ENCODE results near the gene PIEZO1. TPM values are rescaled to one million over a fixed set of nuclear protein-coding genes. Genes with fewer than 3 reads are reported as not detected.
"Not testable (repeated sequence)": the region's sequence is repeated elsewhere in the genome, so short reads cannot be mapped to it uniquely, and the experiment has no call there.

The PIEZO1 gene
- total RNA-seq, 1 experiment from 2014 or later: 391 TPM

DNA sequence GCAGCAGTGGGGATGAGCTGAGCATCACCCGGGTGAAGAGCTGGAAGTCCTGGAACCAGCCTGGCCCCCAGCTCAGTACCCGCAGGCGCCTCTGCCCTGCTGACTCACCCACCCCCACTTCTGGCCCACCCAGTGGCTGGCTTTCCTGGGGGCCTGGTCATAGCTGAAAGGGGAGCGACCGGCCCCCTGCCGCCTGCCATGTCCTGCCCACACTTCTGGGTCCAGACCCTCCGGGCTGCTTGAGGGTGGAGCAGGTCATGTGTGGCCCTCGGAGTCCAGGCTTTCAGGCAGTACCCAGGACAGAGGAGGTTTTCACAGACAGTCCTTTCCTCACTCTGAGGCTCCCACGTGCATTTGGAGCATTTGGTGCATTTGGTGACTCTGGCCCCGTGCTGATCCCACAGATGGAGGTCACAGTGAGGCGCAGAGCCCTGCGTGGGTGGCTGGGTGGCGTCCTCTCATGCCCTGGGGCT is 7.1 kb upstream of the PIEZO1 start:
- Histone ChIP-seq H3K9me3 (ENCODE audit: insufficient read depth, low read depth) (no peaks in the 10 kb centered on the region), H3K4me3 (no peak overlapping the region), H3F3A (ENCODE audit: insufficient read depth, low read depth) (peaks cover 4% of the 10 kb centered on the region; the same call in 1 of the 2 replicates), H3K79me2 (ENCODE audit: low read depth) (no peaks in the 10 kb centered on the region), H3K36me3 (ENCODE audit: low read depth) (no peaks in the 10 kb centered on the region), H2AFZ (no peak overlapping the region), H3K4me1 (replicated peaks; ENCODE audit: insufficient read depth) (no peaks in the 10 kb centered on the region), H3K9me2 (ENCODE audit: insufficient read depth) (no peaks in the 10 kb centered on the region), H3K27ac (no peak overlapping the region), H3K4me2 (no peak overlapping the region), H4K20me1 (ENCODE audit: insufficient read depth) (no peaks in the 10 kb centered on the region), H3K27me3 (ENCODE audit: insufficient read depth, low read depth) (no peaks in the 10 kb centered on the region)
- POLR2A ChIA-PET (ENCODE audit: unreplicated experiment): no interaction called here
- CTCF ChIA-PET: no interaction called here
- no peak for DNase-seq
- intact Hi-C loops (cut with micrococcal nuclease; ENCODE audit: unreplicated experiment): no loop called here
- BruUV-seq (replicated peaks): no TSS peak
- TF ChIP-seq CTCF (conservative IDR thresholded peaks at IDR 0.05) (no peak), EZH2 (IDR thresholded peaks at IDR 0.05; ENCODE audit: low read depth) (no peak)

DNA sequence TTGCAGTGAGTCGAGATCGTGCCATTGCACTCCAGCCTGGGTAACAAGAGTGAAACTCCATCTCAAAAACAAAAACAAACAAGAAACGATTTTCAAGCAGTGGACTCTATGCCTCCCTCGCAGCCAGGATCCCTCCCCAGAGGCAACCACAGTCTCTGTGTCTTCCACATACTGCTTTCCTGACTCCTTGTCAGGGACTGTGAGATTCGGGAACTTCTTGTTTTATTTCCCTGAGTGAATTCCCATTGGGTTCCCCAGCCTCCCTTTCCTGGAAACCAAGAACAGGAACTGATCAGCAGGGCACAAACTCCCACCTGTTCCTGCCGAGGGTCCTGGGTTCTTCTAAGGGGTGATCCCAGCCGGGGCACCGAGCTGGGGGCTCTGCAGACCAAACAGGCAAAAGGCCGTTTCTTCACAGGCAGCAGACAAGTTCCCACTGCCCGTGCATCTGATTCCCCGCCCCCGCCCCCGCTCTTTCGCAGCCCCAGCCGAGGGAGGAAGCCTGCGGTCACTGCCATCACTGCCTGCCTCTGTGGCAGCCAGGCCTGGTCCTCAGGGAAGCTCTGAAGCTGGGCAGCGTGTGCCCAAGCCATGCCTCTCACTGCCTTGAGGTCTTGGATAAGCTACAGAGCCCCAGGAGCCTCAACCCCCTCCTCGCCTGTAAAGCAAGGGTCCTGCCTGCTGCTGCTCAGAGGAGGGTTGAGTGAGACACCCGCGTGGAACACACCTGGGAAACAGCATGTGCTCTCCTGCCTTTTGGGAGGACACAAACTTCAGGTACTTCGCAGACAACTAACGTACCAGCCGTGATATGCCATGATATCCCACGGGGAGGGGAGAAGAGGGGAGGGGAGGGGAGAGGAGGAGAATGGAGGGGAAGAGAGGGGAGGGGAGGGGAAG is 5.5 kb upstream of the PIEZO1 start:
- ChIA-PET CTCF (no interaction called here), POLR2A (ENCODE audit: unreplicated experiment) (no interaction called here)
- Histone ChIP-seq H3K27me3 (ENCODE audit: insufficient read depth, low read depth) (no peaks in the 10 kb centered on the region), H3K27ac (no peak overlapping the region), H3F3A (ENCODE audit: insufficient read depth, low read depth) (peaks cover 6% of the 10 kb centered on the region; the same call in 1 of the 2 replicates), H4K20me1 (ENCODE audit: insufficient read depth) (no peaks in the 10 kb centered on the region), H3K9me3 (ENCODE audit: insufficient read depth, low read depth) (no peaks in the 10 kb centered on the region), H3K4me2 (no peak overlapping the region), H3K4me3 (no peak overlapping the region), H2AFZ (no peak overlapping the region), H3K79me2 (ENCODE audit: low read depth) (no peaks in the 10 kb centered on the region), H3K4me1 (replicated peaks; ENCODE audit: insufficient read depth) (no peaks in the 10 kb centered on the region), H3K9me2 (ENCODE audit: insufficient read depth) (no peaks in the 10 kb centered on the region), H3K36me3 (ENCODE audit: low read depth) (no peaks in the 10 kb centered on the region)
- DNase-seq: no peak
- TF ChIP-seq EZH2 (IDR thresholded peaks at IDR 0.05; ENCODE audit: low read depth) (no peak), CTCF (conservative IDR thresholded peaks at IDR 0.05) (no peak)
- no TSS peak for BruUV-seq (replicated peaks)
- intact Hi-C loops (cut with micrococcal nuclease; ENCODE audit: unreplicated experiment): no loop called here

DNA sequence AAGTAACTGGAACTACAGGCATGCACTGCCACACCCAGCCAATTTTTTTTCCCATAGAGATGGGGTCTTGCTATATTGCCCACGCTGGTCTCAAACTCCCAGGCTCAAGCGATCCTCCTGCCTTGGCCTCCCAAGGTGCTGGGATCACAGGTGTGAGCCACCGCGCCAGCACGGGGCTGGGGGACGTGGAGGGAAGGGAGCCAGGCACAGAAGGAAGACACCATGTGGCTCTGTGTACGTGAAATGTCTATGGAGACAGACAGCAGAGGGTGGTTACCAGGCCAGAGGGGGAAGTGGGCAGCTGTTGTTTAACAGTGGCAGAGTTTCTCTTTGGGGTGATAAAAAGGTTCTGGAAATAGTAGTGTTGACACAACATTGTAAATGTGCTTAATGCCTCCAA is 4.6 kb upstream of the PIEZO1 start:
- TF ChIP-seq EZH2 (IDR thresholded peaks at IDR 0.05; ENCODE audit: low read depth) (no peak), CTCF (conservative IDR thresholded peaks at IDR 0.05) (no peak)
- Histone ChIP-seq H3K36me3 (ENCODE audit: low read depth) (no peaks in the 10 kb centered on the region), H3K4me1 (replicated peaks; ENCODE audit: insufficient read depth) (no peaks in the 10 kb centered on the region), H2AFZ (no peak overlapping the region), H3K79me2 (ENCODE audit: low read depth) (no peaks in the 10 kb centered on the region), H3K9me2 (ENCODE audit: insufficient read depth) (no peaks in the 10 kb centered on the region), H4K20me1 (ENCODE audit: insufficient read depth) (no peaks in the 10 kb centered on the region), H3F3A (ENCODE audit: insufficient read depth, low read depth) (peaks cover 6% of the 10 kb centered on the region; the same call in 1 of the 2 replicates), H3K27ac (no peak overlapping the region), H3K27me3 (ENCODE audit: insufficient read depth, low read depth) (no peaks in the 10 kb centered on the region), H3K9me3 (ENCODE audit: insufficient read depth, low read depth) (no peaks in the 10 kb centered on the region), H3K4me2 (no peak overlapping the region), H3K4me3 (no peak overlapping the region)
- no TSS peak for BruUV-seq (replicated peaks)
- DNase-seq: no peak
- CTCF ChIA-PET: no interaction called here
- intact Hi-C loops (cut with micrococcal nuclease; ENCODE audit: unreplicated experiment): no loop called here
- POLR2A ChIA-PET (ENCODE audit: unreplicated experiment): no interaction called here

DNA sequence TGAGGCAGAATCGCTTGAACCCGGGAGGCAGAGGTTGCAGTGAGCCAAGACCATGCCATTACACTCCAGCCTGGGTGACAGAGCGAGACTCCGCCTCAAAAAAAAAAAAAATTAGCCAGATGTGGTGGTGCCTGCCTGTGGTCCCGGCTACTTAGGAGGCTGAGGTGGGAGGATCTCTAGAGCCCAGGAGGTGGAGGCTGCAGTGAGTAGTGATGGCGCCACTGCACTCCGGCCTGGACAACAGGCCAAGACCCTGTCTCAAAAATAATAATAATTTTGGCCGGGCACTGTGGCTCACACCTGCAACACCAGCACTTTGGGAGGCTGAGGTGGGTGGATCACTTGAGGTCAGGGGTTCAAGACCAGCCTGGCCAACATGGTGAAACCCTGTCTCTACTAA is 3.7 kb upstream of the PIEZO1 start:
- DNase-seq; H3K36me3 ChIP-seq (ENCODE audit: low read depth); intact Hi-C loops (cut with micrococcal nuclease; ENCODE audit: unreplicated experiment); H3K27me3 ChIP-seq (ENCODE audit: insufficient read depth, low read depth); H2AFZ ChIP-seq; H4K20me1 ChIP-seq (ENCODE audit: insufficient read depth); H3K4me2 ChIP-seq; H3K9me2 ChIP-seq (ENCODE audit: insufficient read depth); H3K79me2 ChIP-seq (ENCODE audit: low read depth); POLR2A ChIA-PET (ENCODE audit: unreplicated experiment); H3K9me3 ChIP-seq (ENCODE audit: insufficient read depth, low read depth); H3K4me3 ChIP-seq; H3K27ac ChIP-seq; BruUV-seq (replicated peaks); H3K4me1 ChIP-seq (replicated peaks; ENCODE audit: insufficient read depth): not testable (repeated sequence)
- CTCF ChIA-PET: interaction anchor here (2.0 kb wide), 1 partner anchor 52 kb away, joined by 6 read pairs; no protein-coding TSS in a partner anchor
- peaks cover 12% of the 10 kb centered on the region for H3F3A ChIP-seq (ENCODE audit: insufficient read depth, low read depth)

Data from PC-9 (cell line).